PC-3 (cell line): ENCODE measurements around the gene KAZN. TPM values are rescaled to one million over a fixed set of nuclear protein-coding genes. Genes with fewer than 3 reads are reported as not detected.

Experiments used
- ATAC-seq: fragments of 200-7000 bp; cut with Tn5 transposase; 2 replicates; pipeline ENCODE4 v1.9.1; 2020; ENCODE audit warnings: mild to moderate bottlenecking, moderate library complexity
- BruUV-seq: library from RNA; stranded (reverse); fragments of 400-500 nt; replicated peaks from 2 replicates; lab custom pipeline; 2021; lab: Mats Ljungman, UMichigan
- CTCF ChIA-PET: fragments of 300-600 bp; sonication (Branson Sonifier 250); formaldehyde crosslinking; loops from one replicate; lab custom pipeline; 2022; ENCODE audit warnings: antibody characterized with exemption; lab: Charles Lee
- POLR2A ChIA-PET: fragments of 300-600 bp; sonication (Branson Sonifier 250); formaldehyde crosslinking; loops from one replicate; lab custom pipeline; 2022; ENCODE audit warnings: antibody characterized with exemption; ENCODE audit not compliant: unreplicated experiment; lab: Charles Lee
- DNase-seq: peaks from one replicate; pipeline ENCODE4 v3.0.0-alpha.2; 2015
- H2AFZ ChIP-seq: fragments of 300-600 bp; sonication (generic); 2 replicates; pipeline ENCODE4 v1.6.0; 2016; ENCODE audit warnings: antibody characterized with exemption, low read length
- H3F3A ChIP-seq: fragments of 300-600 bp; sonication (generic); one replicate; pipeline ENCODE4 v1.6.0; 2017; ENCODE audit warnings: antibody characterized with exemption, low read length, control low read depth, mild to moderate bottlenecking; ENCODE audit not compliant: unreplicated experiment
- H3K27ac ChIP-seq: fragments of 300-600 bp; sonication (generic); 2 replicates; pipeline ENCODE4 v1.5.1; 2016; ENCODE audit warnings: mild to moderate bottlenecking, low read length
- H3K27me3 ChIP-seq: fragments of 300-600 bp; sonication (generic); 2 replicates; pipeline ENCODE4 v1.6.1; 2016; ENCODE audit warnings: low read length, mixed read lengths
- H3K36me3 ChIP-seq: fragments of 300-600 bp; sonication (generic); 2 replicates; pipeline ENCODE4 v1.6.1; 2016; ENCODE audit warnings: low read depth, mixed run types, low read length, mixed read lengths
- H3K4me1 ChIP-seq: fragments of 300-600 bp; sonication (generic); 2 replicates; pipeline ENCODE4 v1.5.1; 2016; ENCODE audit warnings: low read length; ENCODE audit not compliant: insufficient read depth
- H3K4me2 ChIP-seq: fragments of 300-600 bp; sonication (generic); 2 replicates; pipeline ENCODE4 v1.6.0; 2016; ENCODE audit warnings: low read length
- H3K4me3 ChIP-seq: fragments of 300-600 bp; sonication (generic); 2 replicates; pipeline ENCODE4 v1.5.1; 2016; ENCODE audit warnings: mild to moderate bottlenecking, low read length, mixed read lengths
- H3K79me2 ChIP-seq: fragments of 300-600 bp; sonication (generic); 2 replicates; pipeline ENCODE4 v1.6.1; 2017; ENCODE audit warnings: low read length, mixed read lengths
- H3K9ac ChIP-seq: fragments of 300-600 bp; sonication (generic); 2 replicates; pipeline ENCODE4 v1.6.0; 2016; ENCODE audit warnings: mild to moderate bottlenecking, low read length
- H3K9me2 ChIP-seq: fragments of 300-600 bp; sonication (generic); replicated peaks from 2 replicates; pipeline ENCODE4 v1.6.1; 2016; ENCODE audit warnings: mixed run types, low read length, mixed read lengths
- H3K9me3 ChIP-seq: fragments of 300-600 bp; sonication (generic); 2 replicates; pipeline ENCODE4 v1.6.1; 2016; ENCODE audit warnings: low read length, mixed read lengths
- H4K20me1 ChIP-seq: fragments of 300-600 bp; sonication (generic); 2 replicates; pipeline ENCODE4 v1.6.1; 2016; ENCODE audit warnings: low read length, mixed read lengths
- EZH2 ChIP-seq: fragments of 300-600 bp; sonication (generic); IDR thresholded peaks from one replicate; pipeline ENCODE4 v1.6.1; 2017; ENCODE audit warnings: antibody characterized with exemption, mild to moderate bottlenecking, low read length; ENCODE audit not compliant: unreplicated experiment
- EZH2phosphoT487 ChIP-seq: fragments of 300-600 bp; sonication (generic); IDR thresholded peaks from 2 replicates; pipeline ENCODE4 v1.6.1; 2018; ENCODE audit warnings: mild to moderate bottlenecking, antibody characterized with exemption, low read length, borderline replicate concordance
- intact Hi-C: fragments of 100-400 bp; cut with micrococcal nuclease; formaldehyde crosslinking; loops from 2 replicates; pipeline ENCODE4 v1.9.0; 2023
- total RNA-seq: library from RNA; depleted of rRNA; stranded (reverse); fragments of >200 nt; gene quantifications from 2 replicates; pipeline ENCODE4 v1.2.3, GENCODE V29; 2014
- TF ChIP-seq, protein P1 (sequence below): fragments of 300-600 bp; sonication (generic); conservative IDR thresholded peaks from 2 replicates; pipeline ENCODE4 v1.5.1; 2017; ENCODE audit warnings: antibody characterized with exemption, low read depth, mild to moderate bottlenecking, low read length

The KAZN gene
- total RNA-seq, 1 experiment from 2014 or later, result 2.0 TPM

DNA sequence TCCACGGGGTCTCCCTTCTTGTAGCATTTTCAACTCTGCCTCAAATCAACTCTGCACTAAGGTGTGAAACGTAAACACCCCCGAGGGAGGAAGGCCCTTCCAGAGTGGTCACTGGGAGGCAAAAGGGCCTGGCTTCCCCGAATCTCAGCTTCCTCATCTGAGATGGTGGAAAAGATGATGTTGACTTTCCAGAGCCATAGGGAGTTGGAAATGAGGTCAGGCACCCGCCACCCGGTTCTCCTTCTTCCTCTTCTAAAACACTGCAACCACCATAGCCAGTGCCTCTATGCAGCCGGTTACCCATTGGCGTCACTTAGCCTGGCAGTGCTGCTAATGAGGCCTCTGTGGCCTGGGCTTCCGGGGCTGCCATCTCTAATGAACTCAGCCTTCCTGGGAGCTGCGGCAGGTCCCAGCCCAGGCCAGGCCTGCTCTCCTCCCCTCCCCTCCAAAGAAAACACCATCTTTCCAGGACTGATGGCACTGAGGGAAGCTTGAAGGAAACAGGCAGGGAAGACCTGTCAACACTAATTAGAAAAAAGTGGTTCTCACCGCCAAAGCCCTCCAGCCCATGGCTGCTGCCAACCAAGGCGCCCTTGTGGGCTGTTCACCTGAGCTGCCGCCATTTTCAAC, 175.0 kb downstream of the KAZN start:
- intact Hi-C loops, result no loop called here
- no peaks in the 10 kb centered on the region for H3K27me3 ChIP-seq
- no peaks in the 10 kb centered on the region for H4K20me1 ChIP-seq
- no peak overlapping the region for H2AFZ ChIP-seq
- no peaks in the 10 kb centered on the region for H3K79me2 ChIP-seq
- CTCF ChIA-PET, result no interaction called here
- H3K9me3 ChIP-seq, result no peaks in the 10 kb centered on the region
- H3K4me1 ChIP-seq, result no peaks in the 10 kb centered on the region
- H3F3A ChIP-seq, result no peaks in the 10 kb centered on the region
- H3K36me3 ChIP-seq, result no peaks in the 10 kb centered on the region
- no peaks in the 10 kb centered on the region; the same call in 1 of the 2 replicates for H3K9me2 ChIP-seq
- no peak overlapping the region for H3K4me3 ChIP-seq
- POLR2A ChIA-PET, result no interaction called here
- H3K27ac ChIP-seq, result no peak overlapping the region
- no peak for ATAC-seq
- TF ChIP-seq EZH2phosphoT487 (no peak), EZH2 (no peak)
- TF ChIP-seq, protein P1, sequence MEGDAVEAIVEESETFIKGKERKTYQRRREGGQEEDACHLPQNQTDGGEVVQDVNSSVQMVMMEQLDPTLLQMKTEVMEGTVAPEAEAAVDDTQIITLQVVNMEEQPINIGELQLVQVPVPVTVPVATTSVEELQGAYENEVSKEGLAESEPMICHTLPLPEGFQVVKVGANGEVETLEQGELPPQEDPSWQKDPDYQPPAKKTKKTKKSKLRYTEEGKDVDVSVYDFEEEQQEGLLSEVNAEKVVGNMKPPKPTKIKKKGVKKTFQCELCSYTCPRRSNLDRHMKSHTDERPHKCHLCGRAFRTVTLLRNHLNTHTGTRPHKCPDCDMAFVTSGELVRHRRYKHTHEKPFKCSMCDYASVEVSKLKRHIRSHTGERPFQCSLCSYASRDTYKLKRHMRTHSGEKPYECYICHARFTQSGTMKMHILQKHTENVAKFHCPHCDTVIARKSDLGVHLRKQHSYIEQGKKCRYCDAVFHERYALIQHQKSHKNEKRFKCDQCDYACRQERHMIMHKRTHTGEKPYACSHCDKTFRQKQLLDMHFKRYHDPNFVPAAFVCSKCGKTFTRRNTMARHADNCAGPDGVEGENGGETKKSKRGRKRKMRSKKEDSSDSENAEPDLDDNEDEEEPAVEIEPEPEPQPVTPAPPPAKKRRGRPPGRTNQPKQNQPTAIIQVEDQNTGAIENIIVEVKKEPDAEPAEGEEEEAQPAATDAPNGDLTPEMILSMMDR, result no peak
- no TSS peak for BruUV-seq
- no peak overlapping the region for H3K9ac ChIP-seq
- DNase-seq, result no peak
- no peak overlapping the region for H3K4me2 ChIP-seq

DNA sequence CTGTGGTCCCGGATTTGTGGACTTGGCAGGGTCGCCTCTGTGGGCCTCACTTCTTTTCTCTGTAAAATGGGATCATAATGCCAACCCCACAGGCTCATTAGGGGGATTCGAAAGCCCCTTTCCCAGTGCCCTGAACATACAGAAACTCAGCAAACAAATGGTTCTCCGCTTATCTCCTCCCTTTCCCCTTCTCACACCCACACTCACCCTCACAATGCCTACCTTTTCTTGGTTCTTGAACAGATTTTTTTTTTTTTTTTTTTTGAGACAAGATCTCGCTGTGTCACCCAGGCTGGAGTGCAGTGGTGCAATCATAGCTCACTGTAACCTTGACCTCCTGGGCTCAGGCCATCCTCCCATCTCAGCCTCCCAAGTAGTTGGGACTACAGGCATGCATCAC, 175.7 kb downstream of the KAZN start:
- Histone ChIP-seq H2AFZ (no peak overlapping the region), H3K4me3 (no peak overlapping the region), H3F3A (no peaks in the 10 kb centered on the region), H3K27ac (no peak overlapping the region), H3K9me2 (no peaks in the 10 kb centered on the region), H3K4me1 (no peaks in the 10 kb centered on the region), H3K4me2 (no peak overlapping the region), H3K9me3 (no peaks in the 10 kb centered on the region), H3K36me3 (no peaks in the 10 kb centered on the region), H3K79me2 (no peaks in the 10 kb centered on the region), H4K20me1 (no peaks in the 10 kb centered on the region), H3K27me3 (no peaks in the 10 kb centered on the region), H3K9ac (no peak overlapping the region)
- POLR2A ChIA-PET, result no interaction called here
- BruUV-seq, result no TSS peak
- ATAC-seq, result no peak
- CTCF ChIA-PET, result no interaction called here
- intact Hi-C loops, result no loop called here
- DNase-seq, result no peak
- no peak for TF ChIP-seq EZH2phosphoT487
- TF ChIP-seq, protein P1, result no peak
- no peak for TF ChIP-seq EZH2

DNA sequence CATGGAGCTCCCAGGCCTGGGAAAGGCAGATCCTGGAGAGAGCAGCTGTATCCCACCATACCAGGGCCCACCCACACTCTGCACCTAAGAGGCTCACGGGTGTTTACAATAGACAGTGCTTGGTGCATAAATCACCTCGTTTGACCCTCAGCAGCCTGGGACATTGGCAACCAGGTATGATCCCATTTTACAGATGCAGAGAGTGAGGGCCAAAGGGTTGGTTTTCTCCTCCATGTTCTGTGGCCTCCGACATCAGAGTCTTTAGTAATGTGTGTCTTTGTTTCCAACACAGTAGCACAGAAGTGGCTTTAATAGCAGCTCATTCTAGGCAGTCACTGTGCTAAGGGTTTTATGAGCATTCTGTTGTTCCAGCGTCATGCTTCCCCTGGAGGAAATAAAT, 176.5 kb downstream of the KAZN start:
- Histone ChIP-seq H3K4me1 (no peaks in the 10 kb centered on the region), H4K20me1 (no peaks in the 10 kb centered on the region), H3K36me3 (no peaks in the 10 kb centered on the region), H3K4me3 (no peak overlapping the region), H3K4me2 (no peak overlapping the region), H3F3A (no peaks in the 10 kb centered on the region), H3K27ac (no peak overlapping the region), H3K9me3 (no peaks in the 10 kb centered on the region), H3K27me3 (no peaks in the 10 kb centered on the region), H3K79me2 (no peaks in the 10 kb centered on the region), H3K9ac (no peak overlapping the region), H2AFZ (no peak overlapping the region), H3K9me2 (no peaks in the 10 kb centered on the region)
- no peak for ATAC-seq
- DNase-seq, result no peak
- CTCF ChIA-PET, result no interaction called here
- intact Hi-C loops, result no loop called here
- no TSS peak for BruUV-seq
- TF ChIP-seq, protein P1, result no peak
- TF ChIP-seq EZH2, result no peak
- TF ChIP-seq EZH2phosphoT487, result no peak
- POLR2A ChIA-PET, result no interaction called here
